ENCODE results near the gene TNIK.

Gene TNIK

DNA sequence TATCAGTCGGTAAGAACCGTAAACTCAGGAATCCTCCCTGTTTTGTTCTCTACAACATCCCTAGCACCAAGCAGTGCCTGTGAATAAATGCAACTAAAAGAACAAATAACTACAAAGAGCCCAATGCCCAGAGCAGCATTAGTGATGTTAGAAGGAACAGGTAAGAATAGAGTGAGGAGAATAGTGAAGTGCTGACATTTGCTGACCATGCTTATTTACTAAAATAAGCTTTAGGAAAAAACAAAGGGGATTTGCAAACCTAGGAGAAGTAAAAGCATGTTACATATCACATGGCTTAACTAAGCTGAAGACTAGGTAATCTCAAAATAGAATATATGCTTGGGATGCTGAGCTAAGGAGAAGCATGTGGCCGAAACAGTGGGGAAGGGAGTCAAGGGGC, 247.6 kb downstream of the TNIK start:
- H3K9ac ChIP-seq (ENCODE audit: low read depth, low read length): no peak overlapping the region
- H3K36me3 ChIP-seq (ENCODE audit: insufficient read depth, low read length): no peaks in the 10 kb centered on the region
- H3K4me1 ChIP-seq (ENCODE audit: insufficient read depth, low read length): no peaks in the 10 kb centered on the region
- H3K9me3 ChIP-seq (ENCODE audit: control insufficient read depth, insufficient read depth, low read length): no peaks in the 10 kb centered on the region

DNA sequence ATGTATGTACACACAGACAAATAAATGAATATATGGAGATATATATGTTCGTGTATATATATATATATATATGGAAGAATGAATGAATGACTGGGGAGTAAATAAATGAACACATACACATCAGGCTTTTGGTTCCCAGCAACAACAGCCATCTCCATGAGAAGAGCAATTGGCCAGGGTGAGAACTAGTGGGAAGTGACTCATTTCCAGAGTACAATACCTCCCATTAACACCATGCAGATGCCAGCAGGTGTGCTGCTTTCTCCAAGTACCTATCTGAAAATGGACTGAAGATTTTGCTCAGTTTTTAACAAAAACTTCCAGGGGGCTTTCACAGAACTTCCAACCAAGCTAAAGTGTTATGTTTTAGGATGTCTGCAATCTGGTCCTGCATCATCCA, 253.9 kb downstream of the TNIK start:
- Histone ChIP-seq H3K9me3 (ENCODE audit: control insufficient read depth, insufficient read depth, low read length) (no peaks in the 10 kb centered on the region; the same call in 1 of the 2 replicates), H3K9ac (ENCODE audit: low read depth, low read length) (no peak overlapping the region), H3K4me1 (ENCODE audit: insufficient read depth, low read length) (peaks cover 11% of the 10 kb centered on the region), H3K36me3 (ENCODE audit: insufficient read depth, low read length) (no peaks in the 10 kb centered on the region)

DNA sequence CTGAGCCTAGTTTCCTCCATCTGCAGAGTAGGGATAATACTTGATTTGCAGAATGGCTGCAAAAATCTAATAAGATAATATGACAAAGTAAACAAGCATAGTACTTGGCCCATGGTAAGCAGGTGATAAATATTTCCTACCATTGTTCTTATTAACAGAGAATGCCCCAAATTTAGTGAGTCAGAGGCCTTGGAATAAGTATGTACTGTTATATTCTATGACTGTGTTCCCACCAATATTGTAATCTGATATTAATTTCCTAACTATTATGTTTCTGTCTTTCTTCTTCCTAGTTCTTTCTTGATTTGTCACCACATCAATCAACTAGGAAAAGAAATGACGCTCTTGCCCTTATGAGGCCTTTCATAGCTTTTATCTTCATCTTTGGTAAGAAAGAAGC, 255.3 kb downstream of the TNIK start:
- Histone ChIP-seq H3K9me3 (ENCODE audit: control insufficient read depth, insufficient read depth, low read length) (no peaks in the 10 kb centered on the region; the same call in 1 of the 2 replicates), H3K4me1 (ENCODE audit: insufficient read depth, low read length) (peaks cover 17% of the 10 kb centered on the region), H3K9ac (ENCODE audit: low read depth, low read length) (no peak overlapping the region), H3K36me3 (ENCODE audit: insufficient read depth, low read length) (no peaks in the 10 kb centered on the region)

DNA sequence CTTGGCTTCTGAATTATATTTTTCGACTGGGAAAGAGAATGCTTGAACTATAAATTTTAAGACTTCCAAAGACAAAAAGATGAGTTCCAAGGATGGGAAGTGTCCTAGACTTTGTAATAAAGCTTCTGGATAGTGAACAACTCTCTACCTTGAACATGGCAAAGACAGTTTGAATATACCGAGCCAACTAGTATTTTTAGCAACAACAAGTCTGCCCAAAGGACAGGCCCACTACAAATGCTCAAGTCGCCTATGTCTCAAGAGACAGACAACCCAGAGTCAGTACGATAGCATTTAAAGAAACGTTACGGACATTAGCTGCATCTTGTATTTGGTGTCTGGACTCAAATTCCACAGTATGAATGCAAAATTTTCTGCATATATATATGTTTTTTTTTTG, 258.4 kb downstream of the TNIK start:
- no peaks in the 10 kb centered on the region for H3K36me3 ChIP-seq (ENCODE audit: insufficient read depth, low read length)
- no peak overlapping the region for H3K9ac ChIP-seq (ENCODE audit: low read depth, low read length)
- H3K9me3 ChIP-seq (ENCODE audit: control insufficient read depth, insufficient read depth, low read length): no peaks in the 10 kb centered on the region; the same call in 1 of the 2 replicates
- peaks cover 17% of the 10 kb centered on the region for H3K4me1 ChIP-seq (ENCODE audit: insufficient read depth, low read length)

DNA sequence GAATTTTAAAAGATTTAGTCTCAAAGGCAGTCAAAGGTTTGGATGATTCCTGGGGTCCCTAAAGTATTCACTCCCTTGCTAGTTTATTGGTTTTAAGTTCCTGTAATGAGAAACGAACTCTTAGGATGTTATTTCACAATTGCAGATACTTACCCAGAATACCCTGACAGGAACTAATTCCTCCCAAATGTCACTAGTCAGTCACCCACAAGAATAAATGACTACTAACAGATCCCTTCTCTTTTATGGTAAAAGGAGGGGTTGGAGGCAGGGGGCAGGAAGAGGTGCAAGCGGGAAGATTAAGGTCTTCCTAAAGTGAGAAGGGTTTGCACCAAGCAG, 259.5 kb downstream of the TNIK start:
- no peaks in the 10 kb centered on the region; the same call in 1 of the 2 replicates for H3K9me3 ChIP-seq (ENCODE audit: control insufficient read depth, insufficient read depth, low read length)
- H3K4me1 ChIP-seq (ENCODE audit: insufficient read depth, low read length): 0 out of 2 replicates have a peak, but pooled peaks cover 13% of the 10 kb centered on the region
- H3K36me3 ChIP-seq (ENCODE audit: insufficient read depth, low read length): no peaks in the 10 kb centered on the region
- H3K9ac ChIP-seq (ENCODE audit: low read depth, low read length): no peak overlapping the region

DNA sequence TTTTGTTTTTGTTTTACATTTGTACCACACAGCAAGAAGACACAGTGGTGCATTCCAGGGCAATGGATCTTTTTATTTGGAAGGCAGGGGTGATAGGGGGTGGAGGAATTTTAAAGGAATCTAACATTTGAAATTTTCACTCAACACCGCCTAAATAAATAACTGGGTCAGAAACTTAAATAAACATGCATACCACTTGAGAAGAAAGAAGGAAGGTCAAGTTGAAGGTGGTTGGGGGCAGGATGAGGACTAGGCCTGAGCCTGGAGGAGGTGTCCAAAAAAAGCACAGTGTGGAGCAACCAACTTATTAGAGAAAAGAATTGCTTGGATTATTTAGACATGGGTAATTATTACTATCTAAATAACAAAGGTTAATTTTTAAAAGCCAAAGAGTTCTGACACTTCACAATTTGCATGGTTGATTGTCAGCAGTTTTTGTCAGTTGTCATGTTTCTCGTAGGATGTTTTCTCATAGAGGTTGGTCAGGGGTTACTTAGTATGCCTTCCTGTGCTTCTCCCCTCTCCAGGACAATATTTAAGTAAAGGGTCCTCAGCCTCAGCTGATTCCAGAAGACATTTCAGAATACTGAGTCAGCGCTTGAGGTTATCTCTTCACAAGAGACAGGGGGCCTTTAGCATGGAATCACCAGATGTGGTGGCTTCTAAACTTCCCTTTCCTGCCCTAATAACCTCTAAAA, 260.0 kb downstream of the TNIK start:
- no peaks in the 10 kb centered on the region for H3K9me3 ChIP-seq (ENCODE audit: control insufficient read depth, insufficient read depth, low read length)
- 0 out of 2 replicates have a peak, but pooled peaks cover 13% of the 10 kb centered on the region for H3K4me1 ChIP-seq (ENCODE audit: insufficient read depth, low read length)
- no peak overlapping the region for H3K9ac ChIP-seq (ENCODE audit: low read depth, low read length)
- H3K36me3 ChIP-seq (ENCODE audit: insufficient read depth, low read length): no peaks in the 10 kb centered on the region

DNA sequence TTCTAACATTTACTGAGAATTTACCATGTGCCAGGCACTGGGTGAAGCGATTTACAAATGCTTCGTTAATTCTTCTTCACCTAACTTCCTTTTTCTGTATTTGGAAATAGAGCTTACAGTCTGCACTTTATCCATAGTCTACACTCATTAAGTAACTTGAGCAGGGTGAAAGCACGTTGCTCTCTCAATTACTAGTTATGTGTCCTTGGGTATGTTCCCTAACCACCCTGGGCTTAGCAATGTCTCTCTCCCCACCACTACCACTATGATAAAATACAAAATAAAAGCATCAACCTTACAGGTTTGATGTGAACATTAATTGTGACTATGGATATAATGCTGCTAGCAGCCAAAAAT, 260.8 kb downstream of the TNIK start:
- Histone ChIP-seq H3K9ac (ENCODE audit: low read depth, low read length) (no peak overlapping the region), H3K9me3 (ENCODE audit: control insufficient read depth, insufficient read depth, low read length) (no peaks in the 10 kb centered on the region), H3K4me1 (ENCODE audit: insufficient read depth, low read length) (0 out of 2 replicates have a peak, but pooled peaks cover 13% of the 10 kb centered on the region), H3K36me3 (ENCODE audit: insufficient read depth, low read length) (no peaks in the 10 kb centered on the region)

DNA sequence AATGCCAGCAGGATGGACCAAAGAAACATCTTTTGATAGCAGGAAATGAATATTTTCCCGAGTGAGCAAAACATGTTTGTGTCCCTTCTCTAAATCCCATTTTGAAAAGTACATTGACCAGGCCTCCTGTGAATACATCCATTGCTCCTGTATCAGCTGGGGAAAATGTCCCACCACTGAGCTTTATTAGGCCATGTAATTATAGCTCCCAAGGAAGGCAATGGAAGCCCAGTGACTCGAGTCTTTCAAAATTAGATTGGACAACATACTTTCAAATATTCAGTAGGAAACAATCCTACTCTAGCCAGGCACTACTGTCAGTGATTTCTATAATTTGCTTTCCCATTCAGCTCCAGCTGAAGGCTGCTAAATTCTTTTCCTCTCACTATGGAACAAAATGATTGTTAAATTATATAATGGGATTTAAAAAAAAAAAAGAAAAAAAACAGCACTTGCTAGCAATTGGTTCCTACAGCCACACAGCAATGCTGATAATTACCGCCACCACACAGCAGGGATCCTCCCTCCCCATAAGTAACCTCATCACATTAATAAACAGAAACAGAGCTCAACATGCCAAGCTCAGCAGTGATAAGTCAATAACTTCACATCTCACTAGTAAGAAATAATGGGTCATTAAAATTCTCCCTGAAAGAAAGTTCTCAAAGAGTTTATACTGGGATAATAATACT, 261.3 kb downstream of the TNIK start:
- Histone ChIP-seq H3K36me3 (ENCODE audit: insufficient read depth, low read length) (no peaks in the 10 kb centered on the region), H3K4me1 (ENCODE audit: insufficient read depth, low read length) (0 out of 2 replicates have a peak, but pooled peaks cover 13% of the 10 kb centered on the region), H3K9me3 (ENCODE audit: control insufficient read depth, insufficient read depth, low read length) (no peaks in the 10 kb centered on the region), H3K9ac (ENCODE audit: low read depth, low read length) (no peak overlapping the region)

DNA sequence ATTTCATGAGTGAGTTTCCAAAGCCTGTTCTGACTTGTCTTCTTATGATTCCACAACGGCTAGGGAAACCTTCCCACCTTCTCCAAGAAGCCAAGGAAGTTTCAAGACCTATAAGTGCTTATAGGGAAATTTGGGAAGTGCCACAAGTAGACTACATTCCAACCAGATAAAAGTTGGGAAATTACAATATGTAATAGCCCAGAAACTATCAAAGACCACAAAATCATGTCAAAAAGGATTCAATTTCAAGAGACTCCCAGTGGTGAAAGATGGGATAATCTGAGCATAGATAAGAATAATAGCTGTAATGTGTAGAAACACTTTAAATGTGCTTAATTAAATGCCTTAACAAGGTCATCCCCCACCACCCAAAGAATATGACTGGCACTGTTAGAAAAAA, 264.5 kb downstream of the TNIK start:
- Histone ChIP-seq H3K4me1 (ENCODE audit: insufficient read depth, low read length) (0 out of 2 replicates have a peak, but pooled peaks cover 13% of the 10 kb centered on the region), H3K36me3 (ENCODE audit: insufficient read depth, low read length) (no peaks in the 10 kb centered on the region), H3K9ac (ENCODE audit: low read depth, low read length) (no peak overlapping the region), H3K9me3 (ENCODE audit: control insufficient read depth, insufficient read depth, low read length) (no peaks in the 10 kb centered on the region)

DNA sequence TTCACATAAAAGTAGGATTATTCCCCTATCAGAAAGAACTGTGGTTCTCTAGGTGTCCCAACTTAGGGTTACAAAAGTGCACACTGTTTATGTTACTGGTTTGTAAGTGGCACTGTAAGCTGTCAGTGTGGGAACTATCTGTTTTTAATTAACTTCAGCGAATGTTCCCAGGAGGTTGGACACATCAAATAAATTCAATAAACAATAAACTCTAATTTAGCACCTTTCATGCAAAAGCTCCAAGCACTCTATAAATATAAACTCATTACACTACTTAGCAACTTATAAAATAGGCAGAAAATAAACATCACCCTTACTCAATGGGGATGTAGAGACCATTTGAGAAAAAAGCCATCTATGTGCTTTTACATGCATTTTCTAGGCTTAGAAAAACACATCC, 265.2 kb downstream of the TNIK start:
- Histone ChIP-seq H3K9me3 (ENCODE audit: control insufficient read depth, insufficient read depth, low read length) (no peaks in the 10 kb centered on the region), H3K4me1 (ENCODE audit: insufficient read depth, low read length) (0 out of 2 replicates have a peak, but pooled peaks cover 7% of the 10 kb centered on the region), H3K36me3 (ENCODE audit: insufficient read depth, low read length) (no peaks in the 10 kb centered on the region), H3K9ac (ENCODE audit: low read depth, low read length) (no peak overlapping the region)

DNA sequence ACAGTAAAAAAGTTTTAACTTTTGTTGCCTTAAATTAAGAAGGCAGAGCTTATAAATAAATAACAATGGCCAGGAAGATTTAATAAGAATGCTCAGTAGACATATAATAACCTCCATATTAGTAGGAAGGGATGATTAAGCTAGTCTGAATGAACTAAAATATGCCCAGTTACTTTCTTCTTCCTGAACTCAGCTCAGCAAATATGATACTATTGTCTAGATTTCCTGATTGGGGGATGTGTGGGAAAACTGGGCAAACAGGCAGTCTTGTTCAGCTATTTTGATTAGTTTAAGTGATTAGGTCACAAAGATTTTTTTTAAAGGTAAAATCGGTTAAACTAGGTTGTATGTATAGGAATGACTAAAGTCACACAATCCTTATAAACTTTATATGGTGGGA, 266.5 kb downstream of the TNIK start:
- Histone ChIP-seq H3K9me3 (ENCODE audit: control insufficient read depth, insufficient read depth, low read length) (no peaks in the 10 kb centered on the region), H3K9ac (ENCODE audit: low read depth, low read length) (no peak overlapping the region), H3K36me3 (ENCODE audit: insufficient read depth, low read length) (no peaks in the 10 kb centered on the region), H3K4me1 (ENCODE audit: insufficient read depth, low read length) (no peaks in the 10 kb centered on the region)

DNA sequence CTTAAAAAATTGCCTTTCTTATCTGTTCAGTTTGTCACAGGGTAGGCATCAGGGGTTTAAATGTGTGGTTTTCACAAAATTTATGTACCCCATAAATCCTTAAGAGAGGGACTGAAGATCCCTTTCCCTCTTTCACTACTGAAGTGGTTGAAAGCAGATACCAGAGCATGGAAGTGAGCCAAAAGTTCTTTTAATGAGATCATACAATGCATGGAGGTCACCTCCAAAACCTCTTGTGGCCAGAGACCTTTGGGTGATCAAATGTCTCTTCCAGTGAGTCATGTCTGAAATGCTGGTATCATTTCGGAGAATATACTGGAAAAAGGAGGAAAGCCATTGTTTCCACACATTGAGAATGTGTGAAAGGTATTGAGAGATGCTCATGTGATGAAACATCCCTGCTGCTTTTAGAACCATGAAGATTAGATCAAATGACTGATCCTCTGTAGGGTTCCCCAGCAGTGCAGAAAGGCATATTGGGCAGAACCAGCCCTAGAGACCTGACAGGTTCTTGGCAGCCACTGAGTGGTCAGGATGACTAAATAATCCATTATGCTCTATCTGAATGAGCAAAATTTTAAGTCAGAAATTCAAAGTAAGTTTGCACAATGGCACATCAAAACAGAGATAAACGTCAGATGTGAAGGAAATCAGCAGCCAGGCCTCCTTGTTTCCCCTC, 267.9 kb downstream of the TNIK start:
- H3K36me3 ChIP-seq (ENCODE audit: insufficient read depth, low read length): no peaks in the 10 kb centered on the region
- no peak overlapping the region for H3K9ac ChIP-seq (ENCODE audit: low read depth, low read length)
- H3K9me3 ChIP-seq (ENCODE audit: control insufficient read depth, insufficient read depth, low read length): no peaks in the 10 kb centered on the region
- H3K4me1 ChIP-seq (ENCODE audit: insufficient read depth, low read length): peaks cover 3% of the 10 kb centered on the region; the same call in 1 of the 2 replicates

DNA sequence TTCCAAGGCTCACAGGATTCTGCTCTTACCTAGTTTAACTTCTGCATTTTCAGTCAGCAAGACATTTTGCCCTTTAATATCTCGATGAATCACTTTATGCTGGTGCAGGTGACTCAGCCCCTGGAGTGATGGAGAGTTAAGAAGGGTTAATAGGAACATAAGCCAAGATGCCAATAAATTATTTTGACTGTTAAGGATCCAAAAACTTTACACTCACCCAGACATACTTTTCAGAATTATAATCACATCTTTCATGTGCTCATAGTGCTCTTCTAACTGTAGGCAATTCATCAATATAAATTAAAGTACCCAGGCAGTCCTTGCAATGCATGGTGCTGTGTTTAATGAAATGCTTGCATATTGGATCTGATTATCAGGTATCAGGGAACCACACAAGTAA, 269.5 kb downstream of the TNIK start:
- no peaks in the 10 kb centered on the region for H3K36me3 ChIP-seq (ENCODE audit: insufficient read depth, low read length)
- no peak overlapping the region for H3K9ac ChIP-seq (ENCODE audit: low read depth, low read length)
- H3K9me3 ChIP-seq (ENCODE audit: control insufficient read depth, insufficient read depth, low read length): no peaks in the 10 kb centered on the region
- peaks cover 13% of the 10 kb centered on the region for H3K4me1 ChIP-seq (ENCODE audit: insufficient read depth, low read length)

DNA sequence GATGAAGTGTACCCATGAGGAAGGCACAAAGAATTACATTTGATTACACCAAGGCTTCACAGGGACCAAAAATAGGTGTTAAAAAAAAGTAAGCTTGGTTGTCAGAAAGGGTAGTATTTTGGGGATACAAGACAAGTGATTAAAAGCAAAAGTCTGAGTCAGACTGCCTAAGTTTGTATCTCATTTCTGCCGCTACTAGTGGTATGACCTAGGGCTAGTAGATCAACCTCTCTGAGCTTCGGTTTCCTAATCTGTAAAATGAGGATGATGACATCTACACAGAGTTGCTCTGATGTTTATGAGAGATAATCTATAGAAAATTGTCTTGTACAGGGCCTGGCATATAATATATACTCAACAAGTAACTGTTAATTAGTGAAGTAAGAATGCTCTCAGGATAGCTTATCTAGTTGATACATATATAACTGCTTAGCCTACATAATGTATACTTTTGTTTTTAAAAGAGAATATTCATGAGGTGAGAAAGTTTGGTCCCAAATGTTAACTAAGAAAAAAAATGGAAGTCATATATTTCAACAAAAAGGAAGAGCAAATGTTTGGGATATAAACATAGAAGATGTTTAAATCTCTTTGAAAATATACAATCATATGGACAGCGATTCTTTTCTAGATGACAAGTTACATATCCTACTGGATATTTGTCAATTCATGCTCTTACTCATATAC, 270.7 kb downstream of the TNIK start:
- H3K9ac ChIP-seq (ENCODE audit: low read depth, low read length): no peak overlapping the region
- no peaks in the 10 kb centered on the region for H3K36me3 ChIP-seq (ENCODE audit: insufficient read depth, low read length)
- no peaks in the 10 kb centered on the region for H3K9me3 ChIP-seq (ENCODE audit: control insufficient read depth, insufficient read depth, low read length)

More for the DNA sequence above, 270.7 kb downstream of the TNIK start:
- H3K4me1 ChIP-seq (ENCODE audit: insufficient read depth, low read length): peaks cover 13% of the 10 kb centered on the region
